GM06990 (cell line): ENCODE results near the gene MTARC1.

ENCODE experiments used
- DNase-seq: peaks from one replicate; pipeline ENCODE4 v3.0.0-alpha.2; 2011; ENCODE audit not compliant: insufficient read length; ENCODE audit errors: extremely low read depth
- H3K27me3 ChIP-seq: replicated peaks from 2 replicates; pipeline ENCODE4 v1.6.0; 2011; ENCODE audit warnings: low read length; ENCODE audit not compliant: control insufficient read depth, insufficient read depth
- H3K36me3 ChIP-seq: 2 replicates; pipeline ENCODE4 v1.5.1; 2011; ENCODE audit warnings: low read length; ENCODE audit not compliant: control insufficient read depth, insufficient read depth
- H3K4me3 ChIP-seq: replicated peaks from 2 replicates; pipeline ENCODE4 v1.5.1; 2011; ENCODE audit warnings: low read depth, mild to moderate bottlenecking, control low read depth, low read length
- TF ChIP-seq, protein P1 (sequence below): IDR thresholded peaks from 2 replicates; pipeline ENCODE4 v1.5.1; 2011; ENCODE audit warnings: low read length, control low read depth, mild to moderate bottlenecking, inconsistent platforms; ENCODE audit not compliant: insufficient read depth, poor library complexity, severe bottlenecking

Gene MTARC1

DNA sequence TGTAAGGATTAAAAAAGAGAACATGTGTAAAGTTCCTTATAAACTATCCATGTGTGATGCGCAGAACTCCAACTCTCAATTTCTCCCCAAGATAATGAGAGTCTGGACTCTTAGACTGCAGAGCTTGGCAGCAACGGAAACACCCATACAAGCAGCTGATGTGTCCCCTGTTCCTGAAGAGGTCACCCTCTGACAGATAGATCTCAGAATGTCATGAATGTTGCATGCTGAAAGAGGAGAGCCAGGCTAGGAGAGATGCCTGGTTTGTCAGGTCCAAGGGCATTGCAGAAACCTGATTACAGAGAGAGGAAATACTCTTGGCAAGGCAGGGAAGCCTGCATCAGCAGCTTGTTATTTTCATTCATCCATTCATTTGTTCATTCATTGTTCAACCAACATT lies 24.2 kb downstream of the MTARC1 start:
- no peaks in the 10 kb centered on the region; the same call in 1 of the 2 replicates for H3K27me3 ChIP-seq
- no peaks in the 10 kb centered on the region for H3K36me3 ChIP-seq
- TF ChIP-seq, protein P1, sequence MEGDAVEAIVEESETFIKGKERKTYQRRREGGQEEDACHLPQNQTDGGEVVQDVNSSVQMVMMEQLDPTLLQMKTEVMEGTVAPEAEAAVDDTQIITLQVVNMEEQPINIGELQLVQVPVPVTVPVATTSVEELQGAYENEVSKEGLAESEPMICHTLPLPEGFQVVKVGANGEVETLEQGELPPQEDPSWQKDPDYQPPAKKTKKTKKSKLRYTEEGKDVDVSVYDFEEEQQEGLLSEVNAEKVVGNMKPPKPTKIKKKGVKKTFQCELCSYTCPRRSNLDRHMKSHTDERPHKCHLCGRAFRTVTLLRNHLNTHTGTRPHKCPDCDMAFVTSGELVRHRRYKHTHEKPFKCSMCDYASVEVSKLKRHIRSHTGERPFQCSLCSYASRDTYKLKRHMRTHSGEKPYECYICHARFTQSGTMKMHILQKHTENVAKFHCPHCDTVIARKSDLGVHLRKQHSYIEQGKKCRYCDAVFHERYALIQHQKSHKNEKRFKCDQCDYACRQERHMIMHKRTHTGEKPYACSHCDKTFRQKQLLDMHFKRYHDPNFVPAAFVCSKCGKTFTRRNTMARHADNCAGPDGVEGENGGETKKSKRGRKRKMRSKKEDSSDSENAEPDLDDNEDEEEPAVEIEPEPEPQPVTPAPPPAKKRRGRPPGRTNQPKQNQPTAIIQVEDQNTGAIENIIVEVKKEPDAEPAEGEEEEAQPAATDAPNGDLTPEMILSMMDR: no peak
- DNase-seq: no peak
- H3K4me3 ChIP-seq: no peak overlapping the region

DNA sequence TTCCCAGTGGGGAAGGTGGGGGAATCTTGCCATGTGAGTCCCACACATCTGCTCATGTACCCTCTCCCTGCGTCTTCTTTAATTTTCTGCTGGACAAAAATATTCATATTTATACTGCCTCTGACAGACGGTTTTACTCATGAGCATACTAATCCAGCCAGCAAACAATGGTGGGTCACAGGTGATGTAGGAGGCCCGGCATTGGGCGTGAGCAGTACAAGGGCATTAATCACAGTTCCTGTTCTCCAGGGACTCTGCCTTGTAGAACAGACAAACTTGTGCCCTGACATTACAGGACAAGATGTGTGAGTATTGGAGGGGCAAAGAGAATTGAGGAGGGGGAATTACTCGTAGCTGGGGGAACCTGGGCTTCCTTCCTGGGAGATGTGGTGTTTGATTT lies 25.0 kb downstream of the MTARC1 start:
- no peak for DNase-seq
- TF ChIP-seq, protein P1: no peak
- Histone ChIP-seq H3K36me3 (no peaks in the 10 kb centered on the region), H3K4me3 (no peak overlapping the region), H3K27me3 (no peaks in the 10 kb centered on the region; the same call in 1 of the 2 replicates)

DNA sequence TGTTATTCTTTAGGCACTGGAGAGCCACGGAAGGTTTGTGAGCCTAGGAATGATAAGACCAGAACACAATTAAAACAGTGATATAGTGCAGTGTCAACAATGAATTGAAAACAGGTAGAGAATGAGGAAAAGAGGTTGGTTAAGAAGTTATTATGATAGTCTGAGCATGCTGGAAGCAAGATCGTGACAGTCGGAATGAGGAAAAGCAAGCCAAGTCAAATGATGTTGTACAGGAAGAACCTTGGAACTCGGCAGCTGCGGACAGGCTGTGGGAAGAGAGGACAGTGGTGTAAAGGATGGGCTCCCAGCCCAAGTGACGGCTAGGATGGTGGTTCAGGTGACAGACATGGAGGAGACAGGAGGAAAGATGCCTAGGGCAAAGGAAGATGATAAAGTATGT lies 25.6 kb downstream of the MTARC1 start:
- TF ChIP-seq, protein P1: no peak
- no peak for DNase-seq
- Histone ChIP-seq H3K27me3 (no peaks in the 10 kb centered on the region; the same call in 1 of the 2 replicates), H3K4me3 (no peak overlapping the region), H3K36me3 (no peaks in the 10 kb centered on the region)

DNA sequence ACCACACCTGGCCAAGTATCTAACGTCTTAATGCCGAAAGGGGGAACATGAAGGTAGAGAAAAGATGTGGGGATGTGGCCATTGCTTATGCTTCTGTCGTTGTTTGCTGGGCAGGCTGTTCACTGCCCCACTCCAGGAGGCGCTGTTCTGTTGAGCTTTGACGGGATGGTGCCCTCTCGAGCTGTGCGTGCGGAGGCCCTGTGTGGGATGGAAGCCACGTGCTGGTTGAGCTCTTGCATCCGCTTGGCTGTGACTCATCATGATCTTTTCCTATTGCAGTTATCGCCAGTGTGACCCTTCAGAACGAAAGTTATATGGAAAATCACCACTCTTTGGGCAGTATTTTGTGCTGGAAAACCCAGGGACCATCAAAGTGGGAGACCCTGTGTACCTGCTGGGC lies 26.3 kb downstream of the MTARC1 start:
- H3K4me3 ChIP-seq: no peak overlapping the region
- TF ChIP-seq, protein P1: no peak
- no peaks in the 10 kb centered on the region; the same call in 1 of the 2 replicates for H3K27me3 ChIP-seq
- no peak for DNase-seq
- no peaks in the 10 kb centered on the region for H3K36me3 ChIP-seq

DNA sequence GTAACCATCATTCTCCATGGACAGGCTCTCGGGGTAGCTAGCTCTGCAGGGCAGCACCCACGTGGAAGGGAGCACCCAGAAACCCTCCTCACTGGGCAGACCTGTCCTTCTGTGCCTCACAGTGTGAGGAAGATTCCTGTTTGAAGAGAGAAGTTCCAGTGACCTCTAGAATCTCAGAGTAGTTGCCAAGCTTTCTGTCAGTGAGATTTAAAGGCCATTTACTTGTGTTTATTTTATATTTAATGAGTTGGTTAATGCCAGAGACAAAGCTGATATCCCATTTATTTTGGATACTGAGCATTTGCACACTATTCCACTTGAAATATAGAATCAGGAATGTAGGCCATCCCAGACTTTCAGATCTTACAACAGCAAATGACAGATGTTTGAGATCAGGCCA lies 28.7 kb downstream of the MTARC1 start:
- no peaks in the 10 kb centered on the region for H3K36me3 ChIP-seq

More for the DNA sequence above, 28.7 kb downstream of the MTARC1 start:
- no peak overlapping the region for H3K4me3 ChIP-seq
- TF ChIP-seq, protein P1: no peak
- DNase-seq: no peak
- no peaks in the 10 kb centered on the region for H3K27me3 ChIP-seq
